NCI-H82 (cell line): ENCODE data around the gene BRWD1.
"Not testable (repeated sequence)": the region's sequence is repeated elsewhere in the genome, so short reads cannot be mapped to it uniquely, and the experiment has no call there.

ENCODE experiments used
- DNase-seq: peaks from one replicate; lab custom pipeline; 2025; lab: John Stamatoyannopoulos, UW

Gene BRWD1

GRCh38 chr21:39173716-39174680, 139.4 kb downstream of the BRWD1 start:
- DNase-seq: no peak

GRCh38 chr21:39169906-39170305, 143.5 kb downstream of the BRWD1 start:
- no peak for DNase-seq

- no peak for DNase-seq
Observed at GRCh38 chr21:39168800-39169199, 144.6 kb downstream of the BRWD1 start.

DNA sequence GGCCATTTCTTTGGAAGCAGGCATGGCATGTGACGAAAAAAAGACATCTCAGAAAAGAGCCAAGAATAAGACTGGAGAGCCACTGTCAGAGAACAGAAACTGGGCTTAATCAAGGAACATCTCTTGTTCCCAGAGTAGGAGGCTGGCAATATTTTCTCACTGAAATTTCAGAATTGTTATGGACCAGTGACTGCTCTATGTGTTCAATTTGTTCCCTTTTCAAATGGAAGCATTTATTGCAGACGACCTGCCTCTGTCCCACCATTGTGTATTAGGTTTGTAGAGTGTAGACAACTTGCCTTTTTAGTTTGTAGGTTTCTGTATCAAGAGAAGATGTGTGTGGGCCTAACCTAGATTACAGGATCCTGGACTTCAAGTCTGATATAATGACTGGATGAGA, 148.9 kb downstream of the BRWD1 start:
- no peak for DNase-seq

GRCh38 chr21:39161064-39161463, 152.4 kb downstream of the BRWD1 start:
- DNase-seq: no peak

GRCh38 chr21:39159342-39160063, 153.9 kb downstream of the BRWD1 start:
- peak; percentile 40 for DNase-seq

- not testable (repeated sequence) for DNase-seq
Observed at GRCh38 chr21:39157241-39157640, 156.2 kb downstream of the BRWD1 start.

- no peak for DNase-seq
Observed at GRCh38 chr21:39156024-39156423, 157.4 kb downstream of the BRWD1 start.

GRCh38 chr21:39155578-39155977, 157.9 kb downstream of the BRWD1 start:
- no peak for DNase-seq

DNA sequence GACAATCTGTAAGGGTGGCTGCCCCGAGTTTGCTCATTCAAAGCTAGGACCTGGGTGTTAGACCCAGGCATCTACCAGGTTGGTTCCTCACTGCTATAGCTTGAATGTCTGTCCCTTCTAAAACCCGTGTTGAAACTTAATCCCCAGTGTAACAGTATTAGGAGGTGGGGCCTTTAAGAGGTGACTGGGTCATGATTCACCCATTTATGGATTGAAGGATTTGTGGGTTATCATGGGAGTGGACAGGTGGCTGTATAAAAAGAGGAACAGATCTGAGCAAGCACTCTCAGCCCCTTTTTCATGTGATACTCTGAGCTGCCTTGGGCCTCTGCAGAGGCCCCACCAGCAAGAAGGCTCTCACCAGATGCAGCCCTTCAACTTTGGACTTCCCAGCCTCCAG, 159.6 kb downstream of the BRWD1 start:
- peak; percentile 75 for DNase-seq

DNA sequence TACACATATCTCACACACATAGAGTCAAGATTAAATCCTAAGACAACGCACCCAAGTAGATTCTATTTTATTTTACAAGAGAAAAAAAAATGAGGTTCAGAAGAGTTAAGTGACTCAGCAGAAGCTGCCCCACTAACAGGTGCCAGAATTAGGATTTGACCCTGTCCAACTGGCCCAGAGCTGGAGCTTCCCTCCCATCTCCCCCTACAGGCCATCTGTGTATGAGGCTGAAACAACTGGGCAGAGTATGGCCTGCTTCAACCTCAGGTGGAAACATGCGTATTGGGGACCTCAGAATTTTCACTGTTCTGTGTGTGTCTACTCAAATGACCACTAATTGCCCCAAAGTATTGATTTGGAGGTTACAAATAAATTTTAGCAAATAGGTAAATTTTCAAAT, 160.1 kb downstream of the BRWD1 start:
- DNase-seq: peak; percentile 50

DNA sequence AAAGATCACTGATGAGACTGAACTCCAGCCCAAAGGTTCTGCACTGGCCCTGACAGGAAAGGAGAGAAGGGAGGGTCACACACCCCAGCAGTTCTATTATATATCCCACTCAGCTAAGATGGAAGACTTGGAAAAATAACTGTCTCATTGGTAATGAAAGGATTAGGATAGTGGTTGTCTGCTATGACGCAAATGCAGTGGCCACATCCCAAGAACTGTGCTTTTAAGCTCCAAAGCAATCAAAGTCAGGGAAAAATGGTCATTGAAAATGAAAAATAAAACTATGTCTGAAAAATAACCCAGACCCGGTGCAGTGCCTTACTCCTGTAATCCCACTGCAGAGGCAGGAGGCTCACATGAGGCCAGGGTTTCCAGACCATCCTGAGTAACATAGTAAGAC, 161.2 kb downstream of the BRWD1 start:
- no peak for DNase-seq

DNA sequence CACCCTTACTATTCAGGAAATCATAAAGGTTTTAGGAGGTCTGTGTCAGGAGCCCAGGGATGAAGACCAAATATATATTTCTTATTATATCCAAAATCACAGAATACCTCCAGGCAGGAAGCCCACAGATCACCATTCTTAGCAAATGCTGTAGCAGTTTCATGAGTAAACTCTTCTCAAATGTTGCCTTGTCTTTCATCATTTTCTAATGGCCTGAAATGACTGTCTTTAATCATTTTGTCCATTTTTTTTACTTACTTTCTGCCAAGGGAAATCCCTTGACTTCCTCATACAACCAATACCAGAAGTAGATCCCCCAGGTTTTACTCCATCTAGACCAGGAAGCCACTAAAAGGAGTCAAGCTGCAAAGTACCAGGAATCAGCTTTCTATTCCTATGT, 162.6 kb downstream of the BRWD1 start:
- no peak for DNase-seq

DNA sequence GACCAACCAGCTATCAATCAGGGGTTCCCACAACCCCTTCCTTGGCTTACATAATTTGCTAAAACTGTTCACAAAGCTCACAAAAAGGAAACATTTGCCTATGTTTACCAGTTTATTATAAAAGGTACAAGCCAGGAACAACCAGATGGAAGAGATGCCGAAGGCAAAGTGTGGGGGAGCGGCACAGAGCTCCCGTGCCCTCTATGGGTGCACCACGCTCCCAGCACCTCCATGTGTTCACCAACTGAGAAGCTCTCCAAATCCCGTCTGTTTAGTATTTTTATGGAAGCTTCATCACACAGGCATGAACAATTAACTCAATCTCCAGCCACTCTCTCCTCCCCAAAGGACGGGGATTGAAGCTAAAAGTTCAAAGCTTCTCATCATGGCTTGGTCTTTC, 163.1 kb downstream of the BRWD1 start:
- no peak for DNase-seq

- DNase-seq: no peak
Observed at GRCh38 chr21:39149882-39150281, 163.6 kb downstream of the BRWD1 start.

- DNase-seq: no peak
Observed at GRCh38 chr21:39148975-39149374, 164.5 kb downstream of the BRWD1 start.

GRCh38 chr21:39144191-39144590, 169.2 kb downstream of the BRWD1 start:
- no peak for DNase-seq

DNA sequence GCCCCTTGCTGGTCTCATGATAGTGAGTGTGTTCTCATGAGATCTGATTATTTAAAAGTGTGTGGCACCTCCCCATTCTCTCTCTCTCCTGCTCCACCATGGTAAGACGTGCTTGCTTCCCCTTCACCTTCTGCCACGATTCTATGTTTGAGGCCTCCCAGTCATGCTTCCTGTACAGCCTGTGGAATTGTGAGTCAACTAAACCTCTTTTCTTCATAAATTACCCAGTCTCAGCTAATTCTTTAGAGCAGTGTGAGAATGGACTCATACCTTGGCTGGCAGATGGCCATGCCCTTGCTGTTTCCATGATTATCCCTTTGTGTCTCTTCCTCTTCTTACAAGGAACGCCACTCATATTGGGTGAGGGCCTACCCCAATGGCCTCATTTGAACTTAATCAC, 170.5 kb downstream of the BRWD1 start:
- no peak for DNase-seq

- DNase-seq: peak; percentile 61
Observed at GRCh38 chr21:39141502-39141901, 171.9 kb downstream of the BRWD1 start.

GRCh38 chr21:39137248-39138178, 175.9 kb downstream of the BRWD1 start:
- no peak for DNase-seq

GRCh38 chr21:39136711-39137110, 176.7 kb downstream of the BRWD1 start:
- DNase-seq: no peak

DNA sequence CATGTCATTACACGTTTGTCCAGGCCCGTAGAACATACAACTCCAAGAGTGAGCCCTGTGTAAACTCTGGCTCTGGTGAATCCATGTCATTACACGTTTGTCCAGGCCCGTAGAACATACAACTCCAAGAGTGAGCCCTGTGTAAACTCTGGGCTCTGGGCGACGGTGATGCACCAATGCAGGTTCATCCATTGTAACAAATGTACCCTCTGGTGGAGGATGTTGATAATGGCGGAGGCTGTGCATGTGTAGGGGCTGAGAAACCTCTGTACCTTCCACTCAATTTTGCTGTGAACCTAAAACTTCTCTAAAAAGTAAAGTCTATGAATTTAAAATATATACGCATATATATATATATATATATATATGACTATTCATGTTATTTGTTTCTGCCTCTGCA, 177.3 kb downstream of the BRWD1 start:
- peak; percentile 50 for DNase-seq
